ENCODE results near the gene YPEL3. TPM values are rescaled to one million over a fixed set of nuclear protein-coding genes. Genes with fewer than 3 reads are reported as not detected.
A peak's percentile ranks its signal among the peaks of the same experiment; 100 is the strongest.
"Not testable (repeated sequence)": the region's sequence is repeated elsewhere in the genome, so short reads cannot be mapped to it uniquely, and the experiment has no call there.

Gene YPEL3
- total RNA-seq, 1 experiment from 2014 or later, result 1.7 TPM

- no peak for DNase-seq (ENCODE audit: low read depth, low spot score)
- in situ Hi-C loops (cut with HindIII; ENCODE audit: low pct_unique_long_range_greater_than_20kb, low sequenced_read_pairs), result no loop called here
Observed at GRCh38 chr16:30121741-30122571, 25.9 kb upstream of the YPEL3 start.

DNA sequence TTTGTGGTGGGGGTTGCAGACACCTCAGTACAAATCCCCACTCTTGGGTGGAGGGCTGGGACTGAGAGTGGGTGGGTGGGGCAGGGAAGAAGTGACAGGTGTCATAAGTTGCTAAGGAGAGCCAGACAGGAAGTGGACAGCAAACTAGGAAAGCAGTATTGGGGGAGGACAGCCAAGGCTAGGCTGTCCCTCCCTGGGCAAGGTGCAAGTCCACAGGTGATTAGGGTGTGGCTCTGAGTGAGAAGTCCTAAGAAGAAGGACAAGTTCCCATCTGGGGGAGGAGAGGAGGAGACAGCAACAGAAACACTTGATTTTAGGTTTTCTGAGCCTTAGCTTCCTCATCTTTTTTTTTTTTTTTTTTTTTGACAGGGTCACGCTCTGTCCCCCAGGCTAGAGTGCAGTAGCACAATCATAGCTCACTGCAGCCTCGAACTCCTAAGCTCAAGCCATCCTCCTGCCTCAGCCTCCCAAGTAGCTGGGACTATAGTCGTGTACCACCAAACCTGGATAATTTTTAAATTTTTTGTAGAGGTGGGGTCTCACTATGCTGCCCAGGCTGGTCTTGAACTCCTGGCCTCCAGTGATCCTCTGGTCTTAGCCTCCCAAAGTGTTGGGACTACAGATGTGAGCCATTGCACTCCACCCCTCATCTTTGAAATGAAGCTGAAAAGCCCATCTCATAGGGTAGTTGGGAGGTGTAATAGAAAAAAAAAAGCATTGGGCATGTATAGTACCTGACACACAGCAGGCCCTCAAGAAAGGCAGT is 24.5 kb upstream of the YPEL3 start:
- in situ Hi-C loops (cut with HindIII; ENCODE audit: low pct_unique_long_range_greater_than_20kb, low sequenced_read_pairs), result no loop called here
- DNase-seq (ENCODE audit: low read depth, low spot score), result no peak

DNA sequence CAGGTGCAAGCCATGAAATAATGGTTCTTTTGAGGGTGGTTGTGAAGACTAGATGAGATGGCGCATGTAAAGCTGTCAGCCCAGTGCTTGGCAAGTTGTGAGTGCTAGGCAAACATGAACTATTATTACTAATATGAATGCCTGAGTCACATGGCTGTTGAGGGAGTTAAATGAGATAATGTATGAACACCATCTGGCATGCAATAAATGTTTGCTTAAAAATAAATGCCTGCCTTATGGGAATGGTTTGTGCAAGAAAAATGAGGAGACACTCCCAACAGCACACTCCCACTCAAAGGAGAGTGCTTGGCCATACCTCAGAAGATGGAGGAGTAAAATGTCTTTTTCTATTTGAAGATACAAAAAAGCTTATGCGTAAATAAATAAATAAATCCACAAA is 23.4 kb upstream of the YPEL3 start:
- in situ Hi-C loops (cut with HindIII; ENCODE audit: low pct_unique_long_range_greater_than_20kb, low sequenced_read_pairs), result no loop called here
- no peak for DNase-seq (ENCODE audit: low read depth, low spot score)

DNA sequence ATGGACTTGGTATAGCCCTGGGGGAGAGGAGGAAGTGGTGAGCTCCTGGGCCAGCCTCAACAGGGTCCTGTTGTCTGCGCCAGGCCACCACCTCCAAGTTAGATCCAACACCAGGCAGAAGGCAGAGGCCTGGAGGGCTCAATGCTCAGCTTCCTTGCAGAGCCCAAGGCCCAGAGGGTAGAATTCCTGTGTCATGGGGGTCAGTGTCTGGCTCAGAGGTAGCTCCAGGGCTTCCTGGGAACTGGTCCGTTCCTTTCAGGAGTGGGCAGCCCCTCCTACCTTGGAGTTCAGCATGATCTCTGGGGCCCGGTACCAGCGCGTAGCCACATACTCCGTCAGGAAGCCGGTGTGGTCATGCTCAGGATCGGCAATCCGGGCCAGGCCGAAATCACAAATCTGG is 21.8 kb upstream of the YPEL3 start:
- DNase-seq (ENCODE audit: low read depth, low spot score), result no peak
- in situ Hi-C loops (cut with HindIII; ENCODE audit: low pct_unique_long_range_greater_than_20kb, low sequenced_read_pairs), result no loop called here

- in situ Hi-C loops (cut with HindIII; ENCODE audit: low pct_unique_long_range_greater_than_20kb, low sequenced_read_pairs), result no loop called here
- no peak for DNase-seq (ENCODE audit: low read depth, low spot score)
Observed at GRCh38 chr16:30116291-30117207, 20.5 kb upstream of the YPEL3 start.

GRCh38 chr16:30115238-30115637 is 19.2 kb upstream of the YPEL3 start:
- DNase-seq (ENCODE audit: low read depth, low spot score), result no peak
- in situ Hi-C loops (cut with HindIII; ENCODE audit: low pct_unique_long_range_greater_than_20kb, low sequenced_read_pairs), result no loop called here

DNA sequence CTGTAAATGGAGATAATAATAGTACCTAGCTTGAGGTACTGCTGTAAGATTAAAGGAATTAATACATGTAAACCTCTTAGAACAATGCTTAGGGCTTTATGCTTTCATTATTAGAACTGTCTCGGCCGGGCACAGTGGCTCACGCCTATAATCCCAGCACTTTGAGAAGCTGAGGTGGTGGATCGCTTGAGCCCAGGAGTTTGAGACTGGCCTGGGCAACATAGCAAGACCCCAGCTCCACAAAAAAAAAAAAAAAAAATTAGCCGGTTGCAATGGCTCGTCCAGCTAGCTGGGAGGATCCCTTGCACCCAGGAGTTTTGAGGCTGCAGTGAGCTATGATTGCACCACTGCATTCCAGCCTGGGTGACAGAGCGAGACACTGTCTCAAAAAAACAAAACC is 18.8 kb upstream of the YPEL3 start:
- in situ Hi-C loops (cut with HindIII; ENCODE audit: low pct_unique_long_range_greater_than_20kb, low sequenced_read_pairs); DNase-seq (ENCODE audit: low read depth, low spot score): not testable (repeated sequence)

- in situ Hi-C loops (cut with HindIII; ENCODE audit: low pct_unique_long_range_greater_than_20kb, low sequenced_read_pairs), result no loop called here
- DNase-seq (ENCODE audit: low read depth, low spot score), result no peak
Observed at GRCh38 chr16:30114411-30114810, 18.4 kb upstream of the YPEL3 start.

GRCh38 chr16:30113711-30114333 is 17.8 kb upstream of the YPEL3 start:
- in situ Hi-C loops (cut with HindIII; ENCODE audit: low pct_unique_long_range_greater_than_20kb, low sequenced_read_pairs), result no loop called here
- DNase-seq (ENCODE audit: low read depth, low spot score), result no peak

- in situ Hi-C loops (cut with HindIII; ENCODE audit: low pct_unique_long_range_greater_than_20kb, low sequenced_read_pairs), result no loop called here
- no peak for DNase-seq (ENCODE audit: low read depth, low spot score)
Observed at GRCh38 chr16:30113031-30113710, 17.2 kb upstream of the YPEL3 start, which contains the start of gene GDPD3. GDPD3 (minus strand) TSS chr16:30113537; CDS start chr16:30113478, 59 bp downstream.

DNA sequence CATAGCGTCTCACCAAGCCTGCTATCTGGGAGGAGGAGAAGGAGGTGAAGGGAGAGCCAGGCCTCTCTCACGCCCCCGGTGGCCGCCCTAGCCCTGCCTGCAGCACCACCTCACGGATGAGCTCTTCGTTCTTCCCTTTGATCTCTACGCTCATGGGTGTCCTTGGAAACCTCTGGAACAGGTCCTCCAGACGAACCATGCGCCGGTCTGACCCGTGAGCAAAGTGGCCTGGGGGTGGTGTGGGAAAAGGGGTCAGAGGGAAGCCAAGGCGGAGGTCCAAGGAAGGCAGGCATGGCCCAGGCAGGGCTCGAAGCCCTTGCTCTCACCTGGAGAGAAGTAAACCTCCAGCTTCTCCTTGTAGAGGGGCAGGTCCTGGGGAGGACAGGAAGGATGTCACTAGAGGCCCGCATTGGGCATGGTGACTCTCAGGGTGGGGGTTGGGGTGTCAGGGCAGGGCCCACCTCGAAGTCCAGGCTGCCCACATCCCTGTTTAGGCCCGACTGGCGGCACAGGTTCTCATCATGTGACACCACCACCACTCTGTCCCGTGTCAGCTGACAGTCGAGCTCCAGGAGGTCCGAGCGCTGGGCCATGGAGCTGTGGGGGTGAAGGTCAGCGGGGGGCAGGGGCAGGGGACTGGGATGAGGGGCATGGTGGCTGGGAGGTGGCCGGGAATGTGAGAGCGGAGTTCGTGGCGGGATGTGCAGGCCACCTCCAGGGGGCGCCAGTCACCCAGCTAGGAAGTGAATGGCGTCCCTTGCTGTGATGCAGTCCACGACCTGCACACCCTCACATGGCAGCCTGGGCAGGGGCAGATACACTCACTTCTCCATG is 16.4 kb upstream of the YPEL3 start:
- in situ Hi-C loops (cut with HindIII; ENCODE audit: low pct_unique_long_range_greater_than_20kb, low sequenced_read_pairs), result no loop called here
- DNase-seq (ENCODE audit: low read depth, low spot score), result peak; percentile 72

DNA sequence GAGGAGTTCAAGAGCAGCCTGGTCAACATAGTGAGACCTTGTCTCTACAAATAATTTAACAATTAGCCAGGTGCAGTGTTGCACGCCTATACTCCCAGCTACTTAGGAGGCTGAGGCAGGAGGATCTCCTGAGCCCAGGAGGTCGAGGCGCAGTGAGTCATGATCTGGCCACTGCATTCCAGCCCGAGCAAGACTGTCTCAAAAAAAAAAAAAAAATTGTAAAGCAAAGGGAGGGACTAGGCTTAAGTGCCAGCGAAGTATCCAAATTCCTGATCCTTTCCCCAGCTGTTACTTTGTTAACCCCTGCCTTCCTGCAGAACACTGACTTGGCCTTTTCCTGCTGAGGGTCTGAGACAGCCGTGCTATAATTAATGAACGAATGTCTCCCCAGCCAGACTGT is 14.6 kb upstream of the YPEL3 start:
- in situ Hi-C loops (cut with HindIII; ENCODE audit: low pct_unique_long_range_greater_than_20kb, low sequenced_read_pairs), result no loop called here
- no peak for DNase-seq (ENCODE audit: low read depth, low spot score)

GRCh38 chr16:30108059-30108850 is 12.2 kb upstream of the YPEL3 start:
- no peak for DNase-seq (ENCODE audit: low read depth, low spot score)
- in situ Hi-C loops (cut with HindIII; ENCODE audit: low pct_unique_long_range_greater_than_20kb, low sequenced_read_pairs), result no loop called here

- DNase-seq (ENCODE audit: low read depth, low spot score), result no peak
- in situ Hi-C loops (cut with HindIII; ENCODE audit: low pct_unique_long_range_greater_than_20kb, low sequenced_read_pairs), result no loop called here
Observed at GRCh38 chr16:30104492-30104891, 8.5 kb upstream of the YPEL3 start.

DNA sequence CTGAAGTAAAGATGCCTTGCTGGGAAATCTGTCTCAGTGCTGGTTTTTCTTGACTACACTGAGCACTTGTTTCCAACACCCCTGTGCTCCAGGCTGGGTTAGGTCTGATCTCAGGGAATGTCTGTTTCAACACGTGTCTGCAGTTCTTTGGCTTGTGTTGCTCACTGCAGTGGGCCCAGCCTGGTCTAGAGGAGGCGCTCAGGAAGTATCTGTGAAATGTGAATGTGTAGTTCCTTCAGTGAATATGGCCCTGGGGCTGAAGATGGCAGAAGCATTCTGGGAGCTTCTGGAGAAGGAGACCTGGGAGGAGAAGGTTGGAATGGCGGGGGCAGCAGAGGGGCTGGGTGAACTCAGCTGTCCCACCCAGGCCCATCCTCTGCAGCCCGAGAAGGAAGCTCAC is 8.1 kb upstream of the YPEL3 start:
- in situ Hi-C loops (cut with HindIII; ENCODE audit: low pct_unique_long_range_greater_than_20kb, low sequenced_read_pairs), result no loop called here
- no peak for DNase-seq (ENCODE audit: low read depth, low spot score)
